Mucosa of descending colon (tissue), 3 donors: ENCODE measurements around the gene ANKRD34B. TPM values are rescaled to one million over a fixed set of nuclear protein-coding genes. Genes with fewer than 3 reads are reported as not detected.
A peak's percentile ranks its signal among the peaks of the same experiment; 100 is the strongest.

Experiments
- ATAC-seq: fragments of 200-7000 bp; cut with Tn5 transposase; one replicate; pipeline ENCODE4 v1.9.1; 2020; ENCODE audit warnings: mild to moderate bottlenecking, moderate library complexity
- DNase-seq, 3 donors: peaks; one replicate each; pipeline ENCODE4 v3.0.0-alpha.2; 2020
- H3K36me3 ChIP-seq: fragments of 200-600 bp; one replicate; pipeline ENCODE4 v1.8.0; 2021; ENCODE audit warnings: low read depth, mild to moderate bottlenecking
- H3K4me1 ChIP-seq: fragments of 200-600 bp; one replicate; pipeline ENCODE4 v1.8.0; 2021; ENCODE audit warnings: low read depth, mild to moderate bottlenecking
- H3K4me3 ChIP-seq: fragments of 200-600 bp; one replicate; pipeline ENCODE4 v1.8.0; 2021; ENCODE audit warnings: mild to moderate bottlenecking
- H3K9me3 ChIP-seq: fragments of 200-600 bp; one replicate; pipeline ENCODE4 v1.8.0; 2021; ENCODE audit warnings: mild to moderate bottlenecking
- intact Hi-C, 2 donors: fragments of 100-400 bp; cut with DNase I in 1 of 2; cut with micrococcal nuclease in 1 of 2; formaldehyde crosslinking; loops; one replicate each; pipeline versions ENCODE4 v1.11.0 to v1.11.1; 2022; cut with DNase I, micrococcal nuclease
- total RNA-seq, 3 donors: library from RNA; stranded (reverse); fragmentation: NEBNext Ultra II Directional in 2 of 3; extraction: Animal tissue kit (Norgen Biotek cat#: 25700) in 2 of 3; gene quantifications; one replicate each; pipeline versions ENCODE4 v1.2.1 to v1.2.4, GENCODE V29; 2021 to 2023
- TF ChIP-seq, protein P1 (sequence below): fragments of 200-600 bp; IDR thresholded peaks from one replicate; pipeline ENCODE4 v1.8.0; 2022; ENCODE audit warnings: antibody characterized with exemption, mild to moderate bottlenecking
- donor health status: DM: no; HTN: no; CAD: no; lungs with moderate emphysema.
- donor health status: DM: no; HTN: no; CAD: no.
- donor health status: DM: no; HTN: yes; CAD: no.

ANKRD34B gene
- total RNA-seq, 3 donors from 2014 or later = not detected

DNA sequence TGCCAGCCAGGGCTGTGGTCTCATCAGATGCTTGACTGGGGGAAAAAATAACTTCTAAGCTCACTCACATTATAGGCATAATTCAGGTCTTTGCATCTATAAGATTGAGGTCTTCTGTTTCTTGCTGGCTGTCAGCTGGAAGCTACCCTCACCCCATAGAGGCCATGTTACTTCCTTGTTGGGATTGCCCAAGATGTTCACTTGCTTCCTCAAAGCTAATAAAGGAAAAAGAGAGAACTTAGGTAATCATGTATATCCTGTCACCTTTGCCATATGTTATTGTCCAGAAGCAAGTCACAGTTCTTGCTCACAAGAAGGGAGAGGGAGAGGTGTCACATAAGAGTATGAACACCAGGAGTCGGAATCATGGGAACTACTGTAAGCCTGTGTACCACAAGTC, 38.7 kb upstream of the ANKRD34B start:
- Histone ChIP-seq H3K9me3 (no peaks in the 10 kb centered on the region), H3K4me1 (no peaks in the 10 kb centered on the region), H3K36me3 (no peaks in the 10 kb centered on the region), H3K4me3 (no peak overlapping the region)
- no peak for DNase-seq
- TF ChIP-seq, protein P1, sequence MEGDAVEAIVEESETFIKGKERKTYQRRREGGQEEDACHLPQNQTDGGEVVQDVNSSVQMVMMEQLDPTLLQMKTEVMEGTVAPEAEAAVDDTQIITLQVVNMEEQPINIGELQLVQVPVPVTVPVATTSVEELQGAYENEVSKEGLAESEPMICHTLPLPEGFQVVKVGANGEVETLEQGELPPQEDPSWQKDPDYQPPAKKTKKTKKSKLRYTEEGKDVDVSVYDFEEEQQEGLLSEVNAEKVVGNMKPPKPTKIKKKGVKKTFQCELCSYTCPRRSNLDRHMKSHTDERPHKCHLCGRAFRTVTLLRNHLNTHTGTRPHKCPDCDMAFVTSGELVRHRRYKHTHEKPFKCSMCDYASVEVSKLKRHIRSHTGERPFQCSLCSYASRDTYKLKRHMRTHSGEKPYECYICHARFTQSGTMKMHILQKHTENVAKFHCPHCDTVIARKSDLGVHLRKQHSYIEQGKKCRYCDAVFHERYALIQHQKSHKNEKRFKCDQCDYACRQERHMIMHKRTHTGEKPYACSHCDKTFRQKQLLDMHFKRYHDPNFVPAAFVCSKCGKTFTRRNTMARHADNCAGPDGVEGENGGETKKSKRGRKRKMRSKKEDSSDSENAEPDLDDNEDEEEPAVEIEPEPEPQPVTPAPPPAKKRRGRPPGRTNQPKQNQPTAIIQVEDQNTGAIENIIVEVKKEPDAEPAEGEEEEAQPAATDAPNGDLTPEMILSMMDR = no peak
- intact Hi-C loops = no loop called here
- ATAC-seq = peak; percentile 65

DNA sequence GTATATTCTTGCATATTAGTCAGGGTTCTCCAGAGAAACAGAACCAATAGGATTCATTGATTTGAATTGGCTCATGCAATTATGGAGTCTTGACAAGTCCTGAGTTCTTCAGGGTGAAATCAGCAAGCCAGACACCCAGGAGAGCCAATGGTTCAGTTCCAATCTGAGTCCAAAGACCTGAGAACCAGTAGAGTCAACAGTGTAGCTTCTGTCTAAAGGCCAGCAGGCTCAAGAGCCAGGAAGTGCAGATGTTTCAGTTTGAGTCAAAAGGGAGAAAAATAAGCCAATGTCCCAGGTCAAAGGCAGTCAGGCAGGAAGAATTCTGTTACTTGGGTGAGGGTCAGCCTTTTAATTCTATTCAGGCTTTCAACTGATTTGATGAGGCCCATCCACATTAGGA, 37.8 kb upstream of the ANKRD34B start:
- H3K4me1 ChIP-seq = no peaks in the 10 kb centered on the region
- intact Hi-C loops = no loop called here
- ATAC-seq (no peak), DNase-seq (no peak)
- H3K9me3 ChIP-seq = no peaks in the 10 kb centered on the region
- no peak overlapping the region for H3K4me3 ChIP-seq
- TF ChIP-seq, protein P1 = no peak
- no peaks in the 10 kb centered on the region for H3K36me3 ChIP-seq

DNA sequence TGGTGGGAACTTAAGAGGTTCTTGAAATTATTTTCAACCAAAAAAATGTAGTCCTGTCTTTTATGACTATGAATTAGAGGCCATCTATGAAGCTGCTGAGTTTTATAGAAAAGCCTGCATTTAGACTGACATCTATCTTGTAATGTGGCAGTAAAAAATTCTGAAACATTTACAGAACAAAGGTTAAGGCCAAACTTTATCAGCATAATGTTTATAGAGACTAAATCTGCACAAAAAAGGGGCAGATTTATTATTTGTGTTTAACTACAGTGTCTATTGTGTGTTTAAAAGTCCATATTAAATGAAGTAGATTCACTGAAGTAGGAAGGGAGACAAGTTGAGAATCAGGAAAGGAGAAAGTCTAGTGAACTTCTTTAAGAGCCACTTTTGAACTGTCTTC, 37.3 kb upstream of the ANKRD34B start:
- Histone ChIP-seq H3K36me3 (no peaks in the 10 kb centered on the region), H3K4me1 (no peaks in the 10 kb centered on the region), H3K4me3 (no peak overlapping the region), H3K9me3 (no peaks in the 10 kb centered on the region)
- intact Hi-C loops = no loop called here
- DNase-seq (no peak), ATAC-seq (no peak)
- TF ChIP-seq, protein P1 = no peak

DNA sequence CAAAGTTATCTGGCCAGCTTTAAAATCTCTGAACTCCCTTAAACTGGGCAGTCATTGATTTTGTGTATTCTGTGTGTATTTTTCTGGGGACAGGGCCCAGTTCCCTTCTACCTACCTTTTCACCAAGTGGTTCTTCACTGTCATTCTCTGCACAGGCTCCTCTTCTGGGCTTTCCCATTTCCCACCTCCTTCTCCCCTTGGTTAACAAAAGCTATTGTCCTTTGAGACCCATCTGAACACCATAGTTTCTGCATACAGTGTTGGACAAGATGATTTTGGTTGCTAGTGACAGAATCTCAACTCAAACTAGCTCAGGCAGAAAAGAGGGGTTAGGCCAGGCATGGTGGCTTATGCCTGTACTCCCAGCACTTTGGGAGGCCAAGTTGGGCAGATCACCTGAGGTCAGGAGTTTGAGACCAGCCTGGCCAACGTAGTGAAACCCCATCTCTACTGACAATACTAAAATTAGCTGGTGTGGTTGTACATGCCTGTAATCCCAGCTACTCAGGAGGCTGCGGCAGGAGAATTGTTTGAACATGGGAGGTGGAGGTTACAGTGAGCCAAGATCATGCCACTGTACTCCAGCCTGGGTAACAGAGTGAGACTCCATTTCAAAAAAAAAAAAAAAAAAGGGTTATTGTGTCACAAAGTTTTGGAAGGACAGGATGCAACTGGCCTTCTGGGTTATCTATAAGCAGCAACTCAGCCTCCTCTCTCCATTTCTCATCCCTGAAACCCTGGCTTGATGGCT, 31.0 kb upstream of the ANKRD34B start:
- Histone ChIP-seq H3K4me1 (no peaks in the 10 kb centered on the region), H3K4me3 (no peak overlapping the region), H3K36me3 (no peaks in the 10 kb centered on the region), H3K9me3 (no peaks in the 10 kb centered on the region)
- TF ChIP-seq, protein P1 = no peak
- intact Hi-C loops = no loop called here
- DNase-seq (no peak), ATAC-seq (no peak)

DNA sequence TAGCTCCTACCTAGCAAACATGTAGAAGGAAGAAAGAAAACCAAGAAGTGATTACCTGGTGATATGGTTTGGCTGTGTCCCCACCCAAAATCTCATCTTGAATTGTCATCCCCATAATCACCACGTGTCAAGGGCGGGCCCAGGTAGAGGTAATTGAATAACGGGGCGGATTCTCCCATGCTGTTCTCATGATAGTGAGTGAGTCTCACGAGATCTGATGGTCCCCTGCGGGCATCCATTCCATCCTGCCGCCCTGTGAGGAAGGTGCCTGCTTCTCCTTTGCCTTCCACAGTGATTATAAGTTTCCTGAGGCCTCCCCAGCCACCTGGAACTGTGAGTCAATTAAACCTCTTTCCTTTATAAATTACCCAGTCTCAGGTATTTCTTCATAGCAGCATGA, 27.4 kb upstream of the ANKRD34B start:
- TF ChIP-seq, protein P1 = no peak
- no peak overlapping the region for H3K4me3 ChIP-seq
- H3K36me3 ChIP-seq = no peaks in the 10 kb centered on the region
- ATAC-seq = no peak
- no peaks in the 10 kb centered on the region for H3K4me1 ChIP-seq
- no peaks in the 10 kb centered on the region for H3K9me3 ChIP-seq
- DNase-seq = no peak
- intact Hi-C loops = no loop called here

DNA sequence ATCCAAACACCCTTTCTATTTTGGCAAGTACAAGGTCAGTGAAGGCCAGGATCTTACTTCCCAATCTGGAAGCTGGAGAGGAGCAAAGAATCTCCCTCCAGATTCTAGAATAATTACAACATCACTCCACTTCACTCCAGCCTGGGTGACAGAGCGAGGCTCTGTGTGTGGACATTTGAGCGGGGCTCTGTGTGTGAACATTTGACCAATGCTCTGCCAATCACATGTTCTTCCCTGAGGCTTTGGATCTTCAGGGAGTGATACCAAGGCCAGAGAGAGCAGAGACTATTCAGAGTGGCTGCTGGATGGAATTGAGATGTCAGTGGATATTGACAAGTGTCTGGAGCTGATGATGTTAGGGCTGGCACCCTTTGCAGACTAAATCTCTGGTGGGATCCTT, 24.7 kb upstream of the ANKRD34B start:
- ATAC-seq (no peak), DNase-seq (no peak)
- TF ChIP-seq, protein P1 = no peak
- no peaks in the 10 kb centered on the region for H3K9me3 ChIP-seq
- no peak overlapping the region for H3K4me3 ChIP-seq
- no peaks in the 10 kb centered on the region for H3K36me3 ChIP-seq
- intact Hi-C loops = no loop called here
- no peaks in the 10 kb centered on the region for H3K4me1 ChIP-seq
